ENCODE results near the gene TAS2R38.

The TAS2R38 gene

DNA sequence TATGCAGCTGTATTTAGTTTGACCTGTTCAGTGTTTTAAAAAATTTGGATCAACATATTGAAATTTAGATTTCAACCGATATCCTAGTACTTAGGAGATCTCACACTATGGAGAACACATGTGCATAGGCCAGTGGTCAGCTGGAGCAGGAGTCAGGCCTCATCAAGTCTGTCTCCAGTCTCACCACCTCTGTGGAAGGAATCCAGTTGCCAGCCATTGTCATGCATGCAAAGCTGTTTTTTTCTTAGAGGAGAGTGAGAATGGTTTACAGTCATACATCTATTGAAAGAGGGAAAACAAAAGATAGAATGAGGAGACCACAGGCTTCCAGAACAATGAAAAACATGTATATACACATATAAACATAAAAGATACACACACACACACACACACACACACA is 19.2 kb downstream of the TAS2R38 start:
- Histone ChIP-seq H3K79me2 (ENCODE audit: insufficient read depth, low read depth) (no peaks in the 10 kb centered on the region), H2AFZ (ENCODE audit: low read depth) (no peak overlapping the region), H3K4me2 (no peak overlapping the region), H3K27me3 (ENCODE audit: insufficient read depth, low read depth) (no peaks in the 10 kb centered on the region), H3K36me3 (ENCODE audit: insufficient read depth) (no peaks in the 10 kb centered on the region), H3K9ac (no peak overlapping the region), H3K27ac (no peak overlapping the region), H3K4me1 (ENCODE audit: low read depth, poor library complexity, severe bottlenecking) (no peaks in the 10 kb centered on the region), H3K4me3 (IDR thresholded peaks at IDR 0.05; ENCODE audit: insufficient read depth, low read depth, low read length) (no peak overlapping the region), H4K20me1 (ENCODE audit: insufficient read depth) (no peaks in the 10 kb centered on the region)
- TF ChIP-seq, protein P1, sequence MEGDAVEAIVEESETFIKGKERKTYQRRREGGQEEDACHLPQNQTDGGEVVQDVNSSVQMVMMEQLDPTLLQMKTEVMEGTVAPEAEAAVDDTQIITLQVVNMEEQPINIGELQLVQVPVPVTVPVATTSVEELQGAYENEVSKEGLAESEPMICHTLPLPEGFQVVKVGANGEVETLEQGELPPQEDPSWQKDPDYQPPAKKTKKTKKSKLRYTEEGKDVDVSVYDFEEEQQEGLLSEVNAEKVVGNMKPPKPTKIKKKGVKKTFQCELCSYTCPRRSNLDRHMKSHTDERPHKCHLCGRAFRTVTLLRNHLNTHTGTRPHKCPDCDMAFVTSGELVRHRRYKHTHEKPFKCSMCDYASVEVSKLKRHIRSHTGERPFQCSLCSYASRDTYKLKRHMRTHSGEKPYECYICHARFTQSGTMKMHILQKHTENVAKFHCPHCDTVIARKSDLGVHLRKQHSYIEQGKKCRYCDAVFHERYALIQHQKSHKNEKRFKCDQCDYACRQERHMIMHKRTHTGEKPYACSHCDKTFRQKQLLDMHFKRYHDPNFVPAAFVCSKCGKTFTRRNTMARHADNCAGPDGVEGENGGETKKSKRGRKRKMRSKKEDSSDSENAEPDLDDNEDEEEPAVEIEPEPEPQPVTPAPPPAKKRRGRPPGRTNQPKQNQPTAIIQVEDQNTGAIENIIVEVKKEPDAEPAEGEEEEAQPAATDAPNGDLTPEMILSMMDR (conservative IDR thresholded peaks at IDR 0.05; ENCODE audit: low read depth, low read length), result no peak

DNA sequence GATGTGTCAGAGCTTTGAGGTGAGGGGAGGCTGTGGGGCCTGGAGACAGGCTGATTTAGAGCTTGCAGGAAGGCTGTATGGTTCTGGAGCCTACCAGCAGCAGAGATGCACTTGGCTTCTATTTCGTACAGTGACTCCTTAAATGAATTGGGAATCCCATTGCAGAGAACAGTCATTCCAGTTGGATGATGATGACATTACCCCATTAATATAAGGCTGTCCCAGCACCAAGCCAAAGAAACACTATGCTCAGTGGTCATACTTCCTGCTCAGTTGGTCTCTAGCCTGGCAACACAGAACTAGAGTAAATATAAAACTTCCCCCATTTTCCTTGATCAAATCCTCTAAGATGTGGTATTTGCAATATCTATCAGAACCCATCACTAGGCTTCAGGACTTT is 21.1 kb downstream of the TAS2R38 start:
- TF ChIP-seq, protein P1 (conservative IDR thresholded peaks at IDR 0.05; ENCODE audit: low read depth, low read length), result no peak

GRCh38 chr7:141950806-141951205 is 22.8 kb downstream of the TAS2R38 start:
- Histone ChIP-seq H3K4me3 (IDR thresholded peaks at IDR 0.05; ENCODE audit: insufficient read depth, low read depth, low read length) (no peak overlapping the region), H3K79me2 (ENCODE audit: insufficient read depth, low read depth) (no peaks in the 10 kb centered on the region), H3K27ac (no peak overlapping the region), H2AFZ (ENCODE audit: low read depth) (no peak overlapping the region), H3K36me3 (ENCODE audit: insufficient read depth) (no peaks in the 10 kb centered on the region), H4K20me1 (ENCODE audit: insufficient read depth) (no peaks in the 10 kb centered on the region), H3K9ac (no peak overlapping the region), H3K4me1 (ENCODE audit: low read depth, poor library complexity, severe bottlenecking) (no peaks in the 10 kb centered on the region), H3K27me3 (ENCODE audit: insufficient read depth, low read depth) (no peaks in the 10 kb centered on the region), H3K4me2 (no peak overlapping the region)
- TF ChIP-seq, protein P1 (conservative IDR thresholded peaks at IDR 0.05; ENCODE audit: low read depth, low read length), result no peak

More for the DNA sequence above, 21.1 kb downstream of the TAS2R38 start:
- Histone ChIP-seq H3K27me3 (ENCODE audit: insufficient read depth, low read depth) (no peaks in the 10 kb centered on the region), H3K36me3 (ENCODE audit: insufficient read depth) (no peaks in the 10 kb centered on the region), H3K79me2 (ENCODE audit: insufficient read depth, low read depth) (no peaks in the 10 kb centered on the region), H3K4me1 (ENCODE audit: low read depth, poor library complexity, severe bottlenecking) (no peaks in the 10 kb centered on the region), H3K4me3 (IDR thresholded peaks at IDR 0.05; ENCODE audit: insufficient read depth, low read depth, low read length) (no peak overlapping the region), H4K20me1 (ENCODE audit: insufficient read depth) (no peaks in the 10 kb centered on the region), H3K4me2 (no peak overlapping the region), H2AFZ (ENCODE audit: low read depth) (no peak overlapping the region), H3K9ac (no peak overlapping the region), H3K27ac (no peak overlapping the region)

- H3K36me3 ChIP-seq (ENCODE audit: insufficient read depth), result no peaks in the 10 kb centered on the region
- H2AFZ ChIP-seq (ENCODE audit: low read depth), result no peak overlapping the region
- TF ChIP-seq, protein P1 (conservative IDR thresholded peaks at IDR 0.05; ENCODE audit: low read depth, low read length), result no peak
- H3K4me2 ChIP-seq, result no peak overlapping the region
- H3K27me3 ChIP-seq (ENCODE audit: insufficient read depth, low read depth), result no peaks in the 10 kb centered on the region
- no peak overlapping the region for H3K9ac ChIP-seq
- H3K4me1 ChIP-seq (ENCODE audit: low read depth, poor library complexity, severe bottlenecking), result no peaks in the 10 kb centered on the region
- H3K27ac ChIP-seq, result no peak overlapping the region
- no peak overlapping the region for H3K4me3 ChIP-seq (IDR thresholded peaks at IDR 0.05; ENCODE audit: insufficient read depth, low read depth, low read length)
- H4K20me1 ChIP-seq (ENCODE audit: insufficient read depth), result no peaks in the 10 kb centered on the region
- no peaks in the 10 kb centered on the region for H3K79me2 ChIP-seq (ENCODE audit: insufficient read depth, low read depth)
Observed at GRCh38 chr7:141949911-141950310, 23.7 kb downstream of the TAS2R38 start.

All from KMS-11 (cell line).